HCT116 (cell line): ENCODE measurements around the gene PSMB4. TPM values are rescaled to one million over a fixed set of nuclear protein-coding genes. Genes with fewer than 3 reads are reported as not detected.

ENCODE experiments used
- ATAC-seq: fragments of 200-7000 bp; cut with Tn5 transposase; 2 replicates; pipeline ENCODE4 v1.9.1; 2020; ENCODE audit warnings: mild to moderate bottlenecking, moderate library complexity
- BruUV-seq: library from RNA; stranded (reverse); fragments of 400-500 nt; replicated peaks from 2 replicates; lab custom pipeline; 2021; lab: Mats Ljungman, UMichigan
- CTCF ChIA-PET: fragments of 300-600 bp; sonication (Branson Sonifier 250); formaldehyde crosslinking; loops from one replicate; lab custom pipeline; 2021; ENCODE audit warnings: antibody characterized with exemption; lab: Charles Lee
- POLR2A ChIA-PET: fragments of 300-600, 350-600 bp; sonication (Branson Sonifier 250); formaldehyde crosslinking; loops from one replicate; lab custom pipeline; 2021; ENCODE audit warnings: antibody characterized with exemption; lab: Charles Lee
- RAD21 ChIA-PET, 2 experiments: fragments of 300-600 bp; sonication (Branson Sonifier 250); formaldehyde crosslinking; loops; one replicate each; lab custom pipeline; 2023; ENCODE audit warnings: low total read pairs in 2 of 2; ENCODE audit not compliant: uncharacterized antibody in 2 of 2, unreplicated experiment in 2 of 2, low non-redundant PET in 1 of 2; lab: Charles Lee
- DNase-seq: peaks from one replicate; pipeline ENCODE4 v3.0.0-alpha.2; 2010; ENCODE audit warnings: low read depth, low spot score
- H2AFZ ChIP-seq: fragments of 200-600 bp; shearing (Covaris generic), sonication (generic); 2 replicates; pipeline ENCODE4 v1.6.1; 2017; ENCODE audit warnings: low read depth, mixed run types, mixed read lengths, antibody characterized with exemption, low read length; ENCODE audit not compliant: poor library complexity, severe bottlenecking
- H3K27ac ChIP-seq: 2 replicates; pipeline ENCODE4 v1.5.1; 2012; ENCODE audit warnings: low read depth, low read length
- H3K27me3 ChIP-seq: fragments of 200-600 bp; sonication (generic); 2 replicates; pipeline ENCODE4 v1.6.1; 2016; ENCODE audit warnings: mixed run types, low read length, mixed read lengths; ENCODE audit not compliant: insufficient read depth
- H3K36me3 ChIP-seq, 2 experiments: fragments of 200-500 bp in 1 of 2; fragments of 200-600 bp in 1 of 2; sonication (Bioruptor generic) in 1 of 2; sonication (generic) in 1 of 2; 2 replicates each; pipeline versions ENCODE4 v1.5.1 to v1.6.1; 2014 to 2016; ENCODE audit warnings: low read length in 2 of 2, inconsistent platforms in 1 of 2, mixed read lengths in 1 of 2, mixed run types in 1 of 2; ENCODE audit not compliant: insufficient read depth in 2 of 2, control insufficient read depth in 1 of 2
- H3K4me1 ChIP-seq, 2 experiments: fragments of 200-600 bp in 1 of 2; sonication (generic) in 1 of 2; 2 replicates each; pipeline versions ENCODE4 v1.5.1 to v1.6.1; 2012 to 2017; ENCODE audit warnings: low read length in 2 of 2, inconsistent platforms in 1 of 2, mild to moderate bottlenecking in 1 of 2, mixed read lengths in 1 of 2, mixed run types in 1 of 2, moderate library complexity in 1 of 2; ENCODE audit not compliant: insufficient read depth in 2 of 2, control insufficient read depth in 1 of 2
- H3K4me2 ChIP-seq: fragments of 200-600 bp; sonication (generic); 2 replicates; pipeline ENCODE4 v1.6.1; 2017; ENCODE audit warnings: mixed run types, low read length, mixed read lengths
- H3K4me3 ChIP-seq, 2 experiments: fragments of 200-600 bp in 1 of 2; sonication (generic) in 1 of 2; replicated peaks in 1 of 2; 2 replicates each; pipeline ENCODE4 v1.5.1; 2011 to 2016; ENCODE audit warnings: low read length in 2 of 2, control low read depth in 1 of 2, low read depth in 1 of 2, mild to moderate bottlenecking in 1 of 2, mixed read lengths in 1 of 2, mixed run types in 1 of 2
- H3K79me2 ChIP-seq: fragments of 200-600 bp; sonication (generic); 2 replicates; pipeline ENCODE4 v1.6.1; 2017; ENCODE audit warnings: mild to moderate bottlenecking, mixed run types, low read length, moderate library complexity, mixed read lengths; ENCODE audit not compliant: insufficient read depth
- H3K9ac ChIP-seq: fragments of 200-600 bp; sonication (generic); 2 replicates; pipeline ENCODE4 v1.6.1; 2016; ENCODE audit warnings: low read length, mixed read lengths
- H3K9me2 ChIP-seq: fragments of 200-600 bp; sonication (generic), shearing (Covaris generic); 2 replicates; pipeline ENCODE4 v1.6.1; 2017; ENCODE audit warnings: mixed run types, mild to moderate bottlenecking, moderate library complexity; ENCODE audit not compliant: insufficient read depth
- H3K9me3 ChIP-seq, 2 experiments: fragments of 200-500 bp in 1 of 2; fragments of 200-600 bp in 1 of 2; sonication (Bioruptor generic) in 1 of 2; sonication (generic) in 1 of 2; 2 replicates each; pipeline ENCODE4 v1.6.1; 2014 to 2017; ENCODE audit warnings: low read length in 2 of 2, mixed read lengths in 2 of 2, inconsistent platforms in 1 of 2, low read depth in 1 of 2, mild to moderate bottlenecking in 1 of 2, mixed run types in 1 of 2, moderate library complexity in 1 of 2; ENCODE audit not compliant: control insufficient read depth in 1 of 2, insufficient read depth in 1 of 2
- H4K20me1 ChIP-seq: fragments of 200-600 bp; sonication (generic), shearing (Covaris generic); 2 replicates; pipeline ENCODE4 v1.6.1; 2017; ENCODE audit warnings: mixed run types, mild to moderate bottlenecking, moderate library complexity; ENCODE audit not compliant: insufficient read depth
- CEBPB ChIP-seq: IDR thresholded peaks from 2 replicates; pipeline ENCODE4 v1.6.1; 2012; ENCODE audit warnings: low read depth
- ELF1 ChIP-seq: IDR thresholded peaks from 2 replicates; pipeline ENCODE4 v1.6.1; 2012; ENCODE audit warnings: low read depth, borderline replicate concordance
- EZH2 ChIP-seq: fragments of 200-600 bp; sonication (generic); IDR thresholded peaks from 2 replicates; pipeline ENCODE4 v1.6.1; 2017; ENCODE audit warnings: antibody characterized with exemption, mixed run types
- FOSL1 ChIP-seq: IDR thresholded peaks from 2 replicates; pipeline ENCODE4 v1.6.1; 2012; ENCODE audit warnings: low read depth
- JUND ChIP-seq: IDR thresholded peaks from 2 replicates; pipeline ENCODE4 v1.6.1; 2012
- POLR2AphosphoS5 ChIP-seq: IDR thresholded peaks from 2 replicates; pipeline ENCODE4 v1.6.1; 2011; ENCODE audit warnings: mild to moderate bottlenecking, low read depth, low read length, moderate library complexity
- RAD21 ChIP-seq: IDR thresholded peaks from 2 replicates; pipeline ENCODE4 v1.6.1; 2012; ENCODE audit warnings: low read depth, mild to moderate bottlenecking
- SRF ChIP-seq: IDR thresholded peaks from 2 replicates; pipeline ENCODE4 v1.6.1; 2012; ENCODE audit warnings: low read depth
- TCF7L2 ChIP-seq: IDR thresholded peaks from 2 replicates; pipeline ENCODE4 v1.7.0; 2011; ENCODE audit warnings: borderline replicate concordance, inconsistent platforms; ENCODE audit not compliant: insufficient read depth, insufficient read length; ENCODE audit errors: extremely low read depth
- YY1 ChIP-seq: IDR thresholded peaks from 2 replicates; pipeline ENCODE4 v1.6.1; 2011; ENCODE audit warnings: low read length, low read depth, moderate library complexity, mild to moderate bottlenecking; ENCODE audit not compliant: insufficient replicate concordance; ENCODE audit errors: extremely low read depth
- ZBTB33 ChIP-seq: IDR thresholded peaks from 2 replicates; pipeline ENCODE4 v1.6.1; 2011; ENCODE audit warnings: mild to moderate bottlenecking, low read length, moderate library complexity; ENCODE audit not compliant: insufficient replicate concordance; ENCODE audit errors: extremely low read depth
- intact Hi-C: fragments of 100-400 bp; cut with micrococcal nuclease; formaldehyde crosslinking; loops from 2 replicates; pipeline ENCODE4 v1.10.0; 2022
- total RNA-seq: library from RNA; stranded (reverse); gene quantifications from one replicate; pipeline ENCODE4 v1.2.1, GENCODE V29; 2021; ENCODE audit not compliant: unreplicated experiment
- TF ChIP-seq, protein P1 (sequence below): IDR thresholded peaks from 2 replicates; pipeline ENCODE4 v1.6.1; 2012; ENCODE audit warnings: low read depth
- TF ChIP-seq, protein P2 (sequence below), 3 experiments: fragments of 200-600 bp in 1 of 3; sonication (generic) in 1 of 3; IDR thresholded peaks in 2 of 3; conservative IDR thresholded peaks in 1 of 3; 2 replicates each; pipeline ENCODE4 v1.5.1; 2012 to 2017; ENCODE audit warnings: low read depth in 2 of 3, low read length in 2 of 3, antibody characterized with exemption in 1 of 3, borderline replicate concordance in 1 of 3, control low read depth in 1 of 3, mild to moderate bottlenecking in 1 of 3, mixed read lengths in 1 of 3, mixed run types in 1 of 3, moderate library complexity in 1 of 3; ENCODE audit not compliant: insufficient read depth in 1 of 3

Gene PSMB4
- total RNA-seq, 1 experiment from 2014 or later: 341 TPM

DNA sequence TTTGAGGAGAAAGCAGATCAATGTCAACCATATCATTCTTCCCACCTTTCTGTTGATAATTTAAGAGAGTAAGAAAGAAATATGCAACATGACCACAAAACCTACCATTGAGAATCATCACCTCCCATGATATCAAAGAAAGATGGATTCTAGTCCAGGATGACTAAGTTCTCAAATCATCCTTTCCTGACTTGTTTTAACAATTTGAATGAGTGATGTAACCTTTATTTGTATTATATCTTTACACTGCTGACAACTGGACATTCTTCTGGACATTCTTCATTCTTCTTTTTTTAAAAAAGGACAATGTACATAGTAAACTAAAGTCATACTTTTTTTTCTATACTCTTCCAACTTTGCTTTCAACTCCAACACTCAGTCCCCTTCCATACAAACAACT, 9.5 kb downstream of the PSMB4 start:
- RAD21 ChIA-PET: no interaction called here
- ATAC-seq (no peak), DNase-seq (no peak)
- Histone ChIP-seq H3K4me2 (no peak overlapping the region), H2AFZ (no peak overlapping the region), H3K9ac (no peak overlapping the region), H3K27me3 (no peaks in the 10 kb centered on the region), H3K9me2 (no peaks in the 10 kb centered on the region), H3K4me3 (no peak overlapping the region), H3K79me2 (no peaks in the 10 kb centered on the region), H4K20me1 (no peaks in the 10 kb centered on the region), H3K4me1 (no peaks in the 10 kb centered on the region), H3K9me3 (no peaks in the 10 kb centered on the region), H3K36me3 (peaks cover 37 to 66% of the 10 kb centered on the region in 2 experiments), H3K27ac (no peak overlapping the region)
- TF ChIP-seq, protein P1, sequence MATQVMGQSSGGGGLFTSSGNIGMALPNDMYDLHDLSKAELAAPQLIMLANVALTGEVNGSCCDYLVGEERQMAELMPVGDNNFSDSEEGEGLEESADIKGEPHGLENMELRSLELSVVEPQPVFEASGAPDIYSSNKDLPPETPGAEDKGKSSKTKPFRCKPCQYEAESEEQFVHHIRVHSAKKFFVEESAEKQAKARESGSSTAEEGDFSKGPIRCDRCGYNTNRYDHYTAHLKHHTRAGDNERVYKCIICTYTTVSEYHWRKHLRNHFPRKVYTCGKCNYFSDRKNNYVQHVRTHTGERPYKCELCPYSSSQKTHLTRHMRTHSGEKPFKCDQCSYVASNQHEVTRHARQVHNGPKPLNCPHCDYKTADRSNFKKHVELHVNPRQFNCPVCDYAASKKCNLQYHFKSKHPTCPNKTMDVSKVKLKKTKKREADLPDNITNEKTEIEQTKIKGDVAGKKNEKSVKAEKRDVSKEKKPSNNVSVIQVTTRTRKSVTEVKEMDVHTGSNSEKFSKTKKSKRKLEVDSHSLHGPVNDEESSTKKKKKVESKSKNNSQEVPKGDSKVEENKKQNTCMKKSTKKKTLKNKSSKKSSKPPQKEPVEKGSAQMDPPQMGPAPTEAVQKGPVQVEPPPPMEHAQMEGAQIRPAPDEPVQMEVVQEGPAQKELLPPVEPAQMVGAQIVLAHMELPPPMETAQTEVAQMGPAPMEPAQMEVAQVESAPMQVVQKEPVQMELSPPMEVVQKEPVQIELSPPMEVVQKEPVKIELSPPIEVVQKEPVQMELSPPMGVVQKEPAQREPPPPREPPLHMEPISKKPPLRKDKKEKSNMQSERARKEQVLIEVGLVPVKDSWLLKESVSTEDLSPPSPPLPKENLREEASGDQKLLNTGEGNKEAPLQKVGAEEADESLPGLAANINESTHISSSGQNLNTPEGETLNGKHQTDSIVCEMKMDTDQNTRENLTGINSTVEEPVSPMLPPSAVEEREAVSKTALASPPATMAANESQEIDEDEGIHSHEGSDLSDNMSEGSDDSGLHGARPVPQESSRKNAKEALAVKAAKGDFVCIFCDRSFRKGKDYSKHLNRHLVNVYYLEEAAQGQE: no peak
- no peak for TF ChIP-seq FOSL1
- TF ChIP-seq SRF: no peak
- TF ChIP-seq ZBTB33: no peak
- TF ChIP-seq EZH2: no peak
- no peak for TF ChIP-seq RAD21
- no peak for TF ChIP-seq POLR2AphosphoS5
- no peak for TF ChIP-seq CEBPB
- no peak for TF ChIP-seq YY1
- TF ChIP-seq, protein P2, sequence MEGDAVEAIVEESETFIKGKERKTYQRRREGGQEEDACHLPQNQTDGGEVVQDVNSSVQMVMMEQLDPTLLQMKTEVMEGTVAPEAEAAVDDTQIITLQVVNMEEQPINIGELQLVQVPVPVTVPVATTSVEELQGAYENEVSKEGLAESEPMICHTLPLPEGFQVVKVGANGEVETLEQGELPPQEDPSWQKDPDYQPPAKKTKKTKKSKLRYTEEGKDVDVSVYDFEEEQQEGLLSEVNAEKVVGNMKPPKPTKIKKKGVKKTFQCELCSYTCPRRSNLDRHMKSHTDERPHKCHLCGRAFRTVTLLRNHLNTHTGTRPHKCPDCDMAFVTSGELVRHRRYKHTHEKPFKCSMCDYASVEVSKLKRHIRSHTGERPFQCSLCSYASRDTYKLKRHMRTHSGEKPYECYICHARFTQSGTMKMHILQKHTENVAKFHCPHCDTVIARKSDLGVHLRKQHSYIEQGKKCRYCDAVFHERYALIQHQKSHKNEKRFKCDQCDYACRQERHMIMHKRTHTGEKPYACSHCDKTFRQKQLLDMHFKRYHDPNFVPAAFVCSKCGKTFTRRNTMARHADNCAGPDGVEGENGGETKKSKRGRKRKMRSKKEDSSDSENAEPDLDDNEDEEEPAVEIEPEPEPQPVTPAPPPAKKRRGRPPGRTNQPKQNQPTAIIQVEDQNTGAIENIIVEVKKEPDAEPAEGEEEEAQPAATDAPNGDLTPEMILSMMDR (IDR thresholded peaks at IDR 0.05 in 2 of 3, conservative IDR thresholded peaks at IDR 0.05 in 1 of 3; ENCODE audit: borderline replicate concordance in 1 of 3, insufficient read depth in 1 of 3, low read depth in 2 of 3, low read length in 2 of 3): no peak
- TF ChIP-seq ELF1: no peak
- TF ChIP-seq JUND: no peak
- no peak for TF ChIP-seq TCF7L2
- intact Hi-C loops: no loop called here
- POLR2A ChIA-PET: no interaction called here
- BruUV-seq: no TSS peak
- CTCF ChIA-PET: no interaction called here
